Measurements from ENCODE around the gene ACBD6. TPM values are rescaled to one million over a fixed set of nuclear protein-coding genes. Genes with fewer than 3 reads are reported as not detected.

Gene ACBD6
- total and polyA plus RNA-seq, 4 donors = 8.3 to 17.3 (median 14.0) TPM

DNA sequence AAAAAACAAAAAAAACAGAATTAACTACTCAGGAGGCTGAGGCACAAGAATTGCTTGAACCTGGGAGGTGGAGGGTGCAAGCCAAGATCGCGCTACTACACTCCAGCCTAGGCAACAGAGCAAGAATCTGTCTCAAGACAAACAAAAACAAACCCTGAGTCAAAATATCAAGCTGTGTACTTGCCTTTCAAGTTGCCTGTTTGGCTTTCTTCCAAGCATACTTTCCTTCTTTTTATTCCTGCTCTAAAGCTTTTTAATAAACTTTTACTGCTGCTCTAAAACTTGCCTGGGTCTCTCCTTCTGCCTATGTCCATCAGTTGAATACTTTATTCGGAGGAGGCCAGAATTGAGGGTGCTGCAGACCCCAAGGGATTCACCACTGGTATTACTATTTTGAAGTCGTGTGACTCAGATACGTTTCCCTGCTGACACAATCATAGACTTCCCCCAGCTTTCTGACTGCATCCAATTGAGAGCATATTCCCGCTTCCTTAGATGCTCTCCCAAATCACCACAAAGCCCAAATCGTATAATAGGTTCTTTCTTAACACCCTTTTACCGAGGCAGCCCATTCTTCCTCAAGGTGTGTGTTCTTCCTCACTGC, 3.5 kb upstream of the ACBD6 start:
- TF ChIP-seq JUND (IDR thresholded peaks at IDR 0.05) (no peak), RAD21 (IDR thresholded peaks at IDR 0.05) (no peak), NR2F2 (IDR thresholded peaks at IDR 0.05) (no peak), RXRA (IDR thresholded peaks at IDR 0.05) (no peak), TAF1 (conservative IDR thresholded peaks at IDR 0.05) (no peak), EGR1 (IDR thresholded peaks at IDR 0.05; ENCODE audit: low read depth in 2 of 2) (no peak), HNF4A (conservative IDR thresholded peaks at IDR 0.05) (no peak), GABPA (IDR thresholded peaks at IDR 0.05 in 1 of 2, conservative IDR thresholded peaks at IDR 0.05 in 1 of 2) (no peak), FOXA2 (IDR thresholded peaks at IDR 0.05) (no peak), FOXA1 (IDR thresholded peaks at IDR 0.05) (no peak), HNF4G (IDR thresholded peaks at IDR 0.05) (no peak), YY1 (IDR thresholded peaks at IDR 0.05) (no peak), SP1 (IDR thresholded peaks at IDR 0.05) (no peak)
- TF ChIP-seq, protein P1, sequence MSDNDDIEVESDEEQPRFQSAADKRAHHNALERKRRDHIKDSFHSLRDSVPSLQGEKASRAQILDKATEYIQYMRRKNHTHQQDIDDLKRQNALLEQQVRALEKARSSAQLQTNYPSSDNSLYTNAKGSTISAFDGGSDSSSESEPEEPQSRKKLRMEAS (IDR thresholded peaks at IDR 0.05) = no peak
- TF ChIP-seq, protein P2, sequence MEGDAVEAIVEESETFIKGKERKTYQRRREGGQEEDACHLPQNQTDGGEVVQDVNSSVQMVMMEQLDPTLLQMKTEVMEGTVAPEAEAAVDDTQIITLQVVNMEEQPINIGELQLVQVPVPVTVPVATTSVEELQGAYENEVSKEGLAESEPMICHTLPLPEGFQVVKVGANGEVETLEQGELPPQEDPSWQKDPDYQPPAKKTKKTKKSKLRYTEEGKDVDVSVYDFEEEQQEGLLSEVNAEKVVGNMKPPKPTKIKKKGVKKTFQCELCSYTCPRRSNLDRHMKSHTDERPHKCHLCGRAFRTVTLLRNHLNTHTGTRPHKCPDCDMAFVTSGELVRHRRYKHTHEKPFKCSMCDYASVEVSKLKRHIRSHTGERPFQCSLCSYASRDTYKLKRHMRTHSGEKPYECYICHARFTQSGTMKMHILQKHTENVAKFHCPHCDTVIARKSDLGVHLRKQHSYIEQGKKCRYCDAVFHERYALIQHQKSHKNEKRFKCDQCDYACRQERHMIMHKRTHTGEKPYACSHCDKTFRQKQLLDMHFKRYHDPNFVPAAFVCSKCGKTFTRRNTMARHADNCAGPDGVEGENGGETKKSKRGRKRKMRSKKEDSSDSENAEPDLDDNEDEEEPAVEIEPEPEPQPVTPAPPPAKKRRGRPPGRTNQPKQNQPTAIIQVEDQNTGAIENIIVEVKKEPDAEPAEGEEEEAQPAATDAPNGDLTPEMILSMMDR (IDR thresholded peaks at IDR 0.05; ENCODE audit: low read depth, low read length, missing input control) = no peak
- TF ChIP-seq, protein P3, sequence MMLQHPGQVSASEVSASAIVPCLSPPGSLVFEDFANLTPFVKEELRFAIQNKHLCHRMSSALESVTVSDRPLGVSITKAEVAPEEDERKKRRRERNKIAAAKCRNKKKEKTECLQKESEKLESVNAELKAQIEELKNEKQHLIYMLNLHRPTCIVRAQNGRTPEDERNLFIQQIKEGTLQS (IDR thresholded peaks at IDR 0.05) = no peak
- TF ChIP-seq, protein P4, sequence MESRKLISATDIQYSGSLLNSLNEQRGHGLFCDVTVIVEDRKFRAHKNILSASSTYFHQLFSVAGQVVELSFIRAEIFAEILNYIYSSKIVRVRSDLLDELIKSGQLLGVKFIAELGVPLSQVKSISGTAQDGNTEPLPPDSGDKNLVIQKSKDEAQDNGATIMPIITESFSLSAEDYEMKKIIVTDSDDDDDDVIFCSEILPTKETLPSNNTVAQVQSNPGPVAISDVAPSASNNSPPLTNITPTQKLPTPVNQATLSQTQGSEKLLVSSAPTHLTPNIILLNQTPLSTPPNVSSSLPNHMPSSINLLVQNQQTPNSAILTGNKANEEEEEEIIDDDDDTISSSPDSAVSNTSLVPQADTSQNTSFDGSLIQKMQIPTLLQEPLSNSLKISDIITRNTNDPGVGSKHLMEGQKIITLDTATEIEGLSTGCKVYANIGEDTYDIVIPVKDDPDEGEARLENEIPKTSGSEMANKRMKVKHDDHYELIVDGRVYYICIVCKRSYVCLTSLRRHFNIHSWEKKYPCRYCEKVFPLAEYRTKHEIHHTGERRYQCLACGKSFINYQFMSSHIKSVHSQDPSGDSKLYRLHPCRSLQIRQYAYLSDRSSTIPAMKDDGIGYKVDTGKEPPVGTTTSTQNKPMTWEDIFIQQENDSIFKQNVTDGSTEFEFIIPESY (IDR thresholded peaks at IDR 0.05) = no peak
- TF ChIP-seq, protein P5, sequence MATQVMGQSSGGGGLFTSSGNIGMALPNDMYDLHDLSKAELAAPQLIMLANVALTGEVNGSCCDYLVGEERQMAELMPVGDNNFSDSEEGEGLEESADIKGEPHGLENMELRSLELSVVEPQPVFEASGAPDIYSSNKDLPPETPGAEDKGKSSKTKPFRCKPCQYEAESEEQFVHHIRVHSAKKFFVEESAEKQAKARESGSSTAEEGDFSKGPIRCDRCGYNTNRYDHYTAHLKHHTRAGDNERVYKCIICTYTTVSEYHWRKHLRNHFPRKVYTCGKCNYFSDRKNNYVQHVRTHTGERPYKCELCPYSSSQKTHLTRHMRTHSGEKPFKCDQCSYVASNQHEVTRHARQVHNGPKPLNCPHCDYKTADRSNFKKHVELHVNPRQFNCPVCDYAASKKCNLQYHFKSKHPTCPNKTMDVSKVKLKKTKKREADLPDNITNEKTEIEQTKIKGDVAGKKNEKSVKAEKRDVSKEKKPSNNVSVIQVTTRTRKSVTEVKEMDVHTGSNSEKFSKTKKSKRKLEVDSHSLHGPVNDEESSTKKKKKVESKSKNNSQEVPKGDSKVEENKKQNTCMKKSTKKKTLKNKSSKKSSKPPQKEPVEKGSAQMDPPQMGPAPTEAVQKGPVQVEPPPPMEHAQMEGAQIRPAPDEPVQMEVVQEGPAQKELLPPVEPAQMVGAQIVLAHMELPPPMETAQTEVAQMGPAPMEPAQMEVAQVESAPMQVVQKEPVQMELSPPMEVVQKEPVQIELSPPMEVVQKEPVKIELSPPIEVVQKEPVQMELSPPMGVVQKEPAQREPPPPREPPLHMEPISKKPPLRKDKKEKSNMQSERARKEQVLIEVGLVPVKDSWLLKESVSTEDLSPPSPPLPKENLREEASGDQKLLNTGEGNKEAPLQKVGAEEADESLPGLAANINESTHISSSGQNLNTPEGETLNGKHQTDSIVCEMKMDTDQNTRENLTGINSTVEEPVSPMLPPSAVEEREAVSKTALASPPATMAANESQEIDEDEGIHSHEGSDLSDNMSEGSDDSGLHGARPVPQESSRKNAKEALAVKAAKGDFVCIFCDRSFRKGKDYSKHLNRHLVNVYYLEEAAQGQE (IDR thresholded peaks at IDR 0.05) = no peak

More for the DNA sequence above, 3.5 kb upstream of the ACBD6 start:
- WGBS = 85% methylated on average over 8 of the region's 8 CpGs
- no peak overlapping the region for H3K27ac ChIP-seq (ENCODE audit: low read depth in 1 of 2, low read length in 2 of 2)
- no peak overlapping the region for H3K4me3 ChIP-seq (ENCODE audit: low read depth in 1 of 3, low read length in 3 of 3)
- no peaks in the 10 kb centered on the region for H3K9me3 ChIP-seq (ENCODE audit: control insufficient read depth in 4 of 4, low read length in 3 of 4)
- H3K27me3 ChIP-seq (ENCODE audit: control insufficient read depth in 4 of 4, insufficient read depth in 4 of 4, low read length in 3 of 4) = no peaks in the 10 kb centered on the region
- DNase-seq (ENCODE audit: low spot score) = no peak
- peaks cover 0 to 13% (median 8%) of the 10 kb centered on the region in 4 donors for H3K4me1 ChIP-seq (ENCODE audit: control insufficient read depth in 4 of 4, insufficient read depth in 4 of 4, low read length in 3 of 4)
- H3K9ac ChIP-seq (ENCODE audit: low read depth in 1 of 2, low read length in 2 of 2) = no peak overlapping the region
- no peaks in the 10 kb centered on the region for H3K36me3 ChIP-seq (ENCODE audit: control insufficient read depth in 4 of 4, insufficient read depth in 3 of 4, low read depth in 1 of 4, low read length in 3 of 4)

Measured in liver (tissue), 9 donors.